GM12875 (cell line): ENCODE measurements around the gene SEMA5A.

Experiments used
- H3K4me3 ChIP-seq: one replicate; pipeline ENCODE4 v1.5.1; 2011; ENCODE audit warnings: low read depth, low read length, control low read depth
- TF ChIP-seq, protein P1 (sequence below): IDR thresholded peaks from 2 replicates; pipeline ENCODE4 v1.5.1; 2011; ENCODE audit warnings: low read depth, mild to moderate bottlenecking, control low read depth, inconsistent platforms, low read length, moderate library complexity, borderline replicate concordance; ENCODE audit not compliant: insufficient read depth

SEMA5A gene

DNA sequence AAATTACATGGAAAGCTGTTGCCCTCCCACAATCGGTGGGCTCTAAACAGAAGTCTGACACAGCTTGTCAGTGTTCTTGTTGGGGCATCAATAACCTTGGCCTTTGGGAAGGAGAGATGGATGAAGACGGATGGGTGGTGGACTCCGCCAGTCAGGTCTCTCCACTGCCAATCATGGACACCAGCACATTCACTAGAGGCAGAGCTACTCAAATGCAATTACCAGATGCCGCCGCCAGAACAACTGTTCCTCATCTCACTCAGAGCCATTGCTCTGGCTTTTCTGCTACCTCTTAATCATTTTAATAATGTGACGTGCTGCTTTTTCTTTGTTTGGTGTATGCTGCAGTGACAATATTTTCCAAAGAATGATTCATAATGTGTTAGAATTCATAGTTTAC is 27.9 kb upstream of the SEMA5A start:
- TF ChIP-seq, protein P1, sequence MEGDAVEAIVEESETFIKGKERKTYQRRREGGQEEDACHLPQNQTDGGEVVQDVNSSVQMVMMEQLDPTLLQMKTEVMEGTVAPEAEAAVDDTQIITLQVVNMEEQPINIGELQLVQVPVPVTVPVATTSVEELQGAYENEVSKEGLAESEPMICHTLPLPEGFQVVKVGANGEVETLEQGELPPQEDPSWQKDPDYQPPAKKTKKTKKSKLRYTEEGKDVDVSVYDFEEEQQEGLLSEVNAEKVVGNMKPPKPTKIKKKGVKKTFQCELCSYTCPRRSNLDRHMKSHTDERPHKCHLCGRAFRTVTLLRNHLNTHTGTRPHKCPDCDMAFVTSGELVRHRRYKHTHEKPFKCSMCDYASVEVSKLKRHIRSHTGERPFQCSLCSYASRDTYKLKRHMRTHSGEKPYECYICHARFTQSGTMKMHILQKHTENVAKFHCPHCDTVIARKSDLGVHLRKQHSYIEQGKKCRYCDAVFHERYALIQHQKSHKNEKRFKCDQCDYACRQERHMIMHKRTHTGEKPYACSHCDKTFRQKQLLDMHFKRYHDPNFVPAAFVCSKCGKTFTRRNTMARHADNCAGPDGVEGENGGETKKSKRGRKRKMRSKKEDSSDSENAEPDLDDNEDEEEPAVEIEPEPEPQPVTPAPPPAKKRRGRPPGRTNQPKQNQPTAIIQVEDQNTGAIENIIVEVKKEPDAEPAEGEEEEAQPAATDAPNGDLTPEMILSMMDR = no peak
- H3K4me3 ChIP-seq = no peak overlapping the region

DNA sequence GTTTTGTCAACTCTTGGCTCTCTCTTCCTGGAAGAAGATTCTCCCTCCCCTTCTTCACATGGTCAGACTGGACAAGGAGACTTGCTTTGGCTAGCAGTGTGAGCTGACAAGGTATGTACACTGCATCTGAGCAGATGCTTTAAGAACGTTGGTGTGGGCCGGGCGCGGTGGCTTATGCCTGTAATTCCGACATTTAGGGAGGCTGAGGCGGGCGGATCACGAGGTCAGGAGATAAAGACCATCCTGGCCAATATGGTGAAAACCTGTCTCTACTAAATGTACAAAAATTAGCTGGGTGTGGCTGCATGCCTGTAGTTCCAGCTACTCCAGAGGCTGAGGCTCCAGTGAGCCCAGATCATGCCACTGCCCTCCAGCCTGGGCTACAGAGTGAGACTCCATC is 26.4 kb upstream of the SEMA5A start:
- TF ChIP-seq, protein P1 = no peak
- H3K4me3 ChIP-seq = no peak overlapping the region

DNA sequence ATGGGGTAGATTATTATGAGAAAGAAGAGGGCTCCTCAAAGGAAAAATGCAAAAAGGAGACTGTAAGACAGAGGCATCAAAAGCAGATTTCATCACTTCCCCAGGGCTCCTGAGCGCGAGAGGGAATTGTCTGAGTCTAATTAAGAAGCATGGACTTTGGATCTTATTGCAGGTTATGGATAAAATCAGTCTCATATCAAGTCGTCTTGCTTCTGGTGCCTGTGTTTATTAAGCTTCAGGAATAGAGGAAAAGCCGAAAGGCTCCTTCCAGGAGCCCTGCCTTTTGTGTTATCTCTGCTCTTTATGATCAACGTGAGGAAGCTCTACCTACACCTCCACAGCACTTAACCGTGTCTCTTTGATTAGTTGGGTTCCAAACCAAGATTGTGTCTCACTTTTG is 25.0 kb upstream of the SEMA5A start:
- TF ChIP-seq, protein P1 = no peak
- no peak overlapping the region for H3K4me3 ChIP-seq

DNA sequence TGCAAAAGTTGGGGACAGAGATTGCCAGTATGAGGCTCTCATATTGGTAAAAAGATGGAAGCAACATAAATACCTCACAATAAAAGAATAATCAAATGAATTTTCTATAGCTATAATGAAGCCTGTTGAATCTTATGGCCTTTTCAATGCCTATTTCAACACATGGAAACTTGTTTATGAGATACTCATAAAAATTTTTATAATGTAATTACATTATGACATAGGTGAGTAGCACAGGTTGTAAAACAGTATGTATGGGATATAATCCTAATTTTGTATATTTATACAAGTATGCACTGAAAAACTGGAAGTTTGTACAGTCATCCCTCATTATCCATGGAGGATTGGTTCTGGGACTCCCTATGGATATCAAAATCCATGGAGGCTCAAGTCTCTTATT is 21.2 kb upstream of the SEMA5A start:
- H3K4me3 ChIP-seq = no peak overlapping the region
- TF ChIP-seq, protein P1 = no peak

DNA sequence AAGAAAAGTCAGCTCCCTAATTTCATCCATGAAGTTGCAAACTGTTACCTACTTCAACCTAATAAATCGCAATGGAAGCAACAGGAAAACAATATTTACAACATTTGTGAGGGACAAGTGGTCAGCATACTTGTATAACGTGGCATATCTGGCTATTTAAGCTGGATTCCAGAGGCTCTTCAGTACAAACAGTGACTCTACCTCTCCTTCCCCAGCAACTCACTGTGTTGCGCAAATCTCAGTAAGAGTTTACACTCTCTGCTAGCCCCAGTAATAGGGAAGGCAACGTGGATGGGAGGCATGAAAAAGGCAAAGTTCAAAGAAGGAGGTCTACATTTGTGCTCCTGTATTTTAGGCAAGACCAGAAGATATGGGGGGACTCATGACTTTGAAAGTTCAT is 18.9 kb upstream of the SEMA5A start:
- H3K4me3 ChIP-seq = no peak overlapping the region
- TF ChIP-seq, protein P1 = no peak

DNA sequence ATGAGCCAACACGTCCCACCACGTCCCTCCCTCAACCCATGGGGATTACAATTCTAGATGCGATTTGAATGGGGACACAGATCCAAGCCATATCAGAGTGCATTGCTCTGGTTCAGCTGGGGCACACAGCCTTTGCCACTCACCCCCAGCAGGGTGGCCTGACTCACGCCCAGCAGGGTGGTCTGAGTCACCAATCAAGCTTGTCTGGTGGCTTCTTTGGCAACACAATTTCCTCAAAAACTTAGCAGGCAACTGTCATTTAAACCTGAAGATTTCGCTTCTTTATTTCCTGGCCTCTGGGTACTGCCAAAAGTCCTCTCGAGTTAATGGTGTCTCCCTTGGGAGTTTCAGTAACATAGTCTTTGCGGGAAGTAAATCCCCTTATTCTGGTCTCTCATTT is 16.3 kb upstream of the SEMA5A start:
- H3K4me3 ChIP-seq = no peak overlapping the region

DNA sequence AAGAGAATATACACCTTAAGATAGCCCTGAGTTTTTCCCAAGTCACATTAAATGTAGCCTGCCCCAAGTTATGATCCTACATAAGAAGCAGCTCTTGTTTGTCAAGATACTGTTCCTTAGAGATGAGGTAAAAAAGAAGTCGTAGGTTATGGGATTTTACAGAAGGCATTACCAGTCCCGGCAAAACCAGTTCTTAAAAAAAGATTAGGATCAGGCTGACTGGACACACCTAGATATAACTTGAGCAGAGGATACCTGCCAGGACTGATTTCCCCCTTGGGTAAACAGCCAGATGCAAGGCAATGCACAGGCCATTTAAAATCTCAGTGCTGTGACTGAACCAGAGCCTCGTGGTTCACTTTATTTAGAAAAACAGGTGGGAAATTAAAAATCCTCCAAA is 14.1 kb upstream of the SEMA5A start:
- TF ChIP-seq, protein P1 = no peak

More for the DNA sequence above, 16.3 kb upstream of the SEMA5A start:
- TF ChIP-seq, protein P1 = no peak

More for the DNA sequence above, 14.1 kb upstream of the SEMA5A start:
- no peak overlapping the region for H3K4me3 ChIP-seq
